Natural killer cell (primary cell): ENCODE results near the gene SCFD2. TPM values are rescaled to one million over a fixed set of nuclear protein-coding genes. Genes with fewer than 3 reads are reported as not detected.

Experiments used
- ATAC-seq, 3 donors: fragments of 150-1000 bp in 2 of 3; fragments of 200-7000 bp in 1 of 3; cut with Tn5 transposase; 1 replicate in 1 of 3; 2 replicates in 2 of 3; pipeline ENCODE4 v1.10.0; 2021; ENCODE audit warnings: mild to moderate bottlenecking in 2 of 3, moderate library complexity in 2 of 3
- DNase-seq, 2 donors: peaks; one replicate each; pipeline versions ENCODE4 v3.0.0 to v3.0.0-alpha.2; 2013 to 2021; ENCODE audit warnings: mixed read lengths in 1 of 2
- H3K27ac ChIP-seq: one replicate; pipeline ENCODE4 v1.5.1; 2013; ENCODE audit warnings: mild to moderate bottlenecking, low read length
- H3K27me3 ChIP-seq: one replicate; pipeline ENCODE4 v1.6.1; 2013; ENCODE audit warnings: low read length; ENCODE audit not compliant: control insufficient read depth, insufficient read depth
- H3K36me3 ChIP-seq: one replicate; pipeline ENCODE4 v1.6.1; 2013; ENCODE audit warnings: low read length; ENCODE audit not compliant: control insufficient read depth, insufficient read depth
- H3K4me1 ChIP-seq: one replicate; pipeline ENCODE4 v1.6.1; 2013; ENCODE audit warnings: low read length; ENCODE audit not compliant: control insufficient read depth, insufficient read depth
- H3K4me3 ChIP-seq: one replicate; pipeline ENCODE4 v1.5.1; 2013; ENCODE audit warnings: low read length
- H3K9me3 ChIP-seq: one replicate; pipeline ENCODE4 v1.6.1; 2013; ENCODE audit warnings: low read length; ENCODE audit not compliant: control insufficient read depth, insufficient read depth
- H3K27ac Mint-ChIP-seq, 2 donors: one replicate each; pipeline ENCODE4 v1.8.0; 2022; ENCODE audit warnings: mild to moderate bottlenecking in 2 of 2, mixed read lengths in 2 of 2, moderate library complexity in 1 of 2
- H3K27me3 Mint-ChIP-seq, 2 donors: one replicate each; pipeline ENCODE4 v1.8.0; 2022; ENCODE audit warnings: low read depth in 2 of 2, mixed read lengths in 2 of 2
- H3K36me3 Mint-ChIP-seq: one replicate; pipeline ENCODE4 v1.8.0; 2022; ENCODE audit warnings: mixed read lengths
- H3K4me1 Mint-ChIP-seq, 2 donors: one replicate each; pipeline ENCODE4 v1.8.0; 2022; ENCODE audit warnings: mixed read lengths in 2 of 2
- H3K4me3 Mint-ChIP-seq: one replicate; pipeline ENCODE4 v1.8.0; 2022; ENCODE audit warnings: mild to moderate bottlenecking, moderate library complexity, mixed read lengths
- H3K9me3 Mint-ChIP-seq, 2 donors: one replicate each; pipeline ENCODE4 v1.8.0; 2022; ENCODE audit warnings: mixed read lengths in 2 of 2
- CTCF ChIP-seq: fragments of 200-600 bp; IDR thresholded peaks from one replicate; pipeline ENCODE4 v1.8.0; 2022; ENCODE audit warnings: antibody characterized with exemption
- WGBS: methylation state at CpG from one replicate; pipeline ENCODE4 v1.1.7; 2013; ENCODE audit warnings: missing lambda C conversion rate; ENCODE audit not compliant: insufficient coverage; 5-methylcytosine and 5-hydroxymethylcytosine counted together
- intact Hi-C: fragments of 100-400 bp; cut with micrococcal nuclease; formaldehyde crosslinking; loops from one replicate; pipeline ENCODE4 v1.14.2; 2022
- total RNA-seq, 4 donors: library from RNA; stranded (reverse); fragments of 120-200 nt in 1 of 4; gene quantifications; one replicate each; pipeline versions ENCODE4 v1.2.3 to v1.2.4, GENCODE V29; 2013 to 2022

Gene SCFD2
- total RNA-seq, 3 donors from 2014 or later (not counting 1 experiment from before 2014, with no cell fraction given) = 26.4 to 29.4 (median 28.9) TPM

- no peaks in the 10 kb centered on the region for H3K4me1 ChIP-seq
- H3K27ac Mint-ChIP-seq = no peak overlapping the region
- H3K36me3 ChIP-seq = no peaks in the 10 kb centered on the region
- H3K9me3 Mint-ChIP-seq = no peaks in the 10 kb centered on the region
- H3K4me3 ChIP-seq = no peak overlapping the region
- intact Hi-C loops = no loop called here
- H3K4me3 Mint-ChIP-seq = no peak overlapping the region
- no peaks in the 10 kb centered on the region for H3K27me3 ChIP-seq
- ATAC-seq (no peak), DNase-seq (no peak)
- H3K27ac ChIP-seq = no peak overlapping the region
- H3K36me3 Mint-ChIP-seq = peaks cover 6% of the 10 kb centered on the region
- 96% methylated on average over 5 of the region's 6 CpGs for WGBS
- no peaks in the 10 kb centered on the region for H3K27me3 Mint-ChIP-seq
- no peaks in the 10 kb centered on the region for H3K4me1 Mint-ChIP-seq
- TF ChIP-seq CTCF = no peak
- no peaks in the 10 kb centered on the region for H3K9me3 ChIP-seq
These were observed 411.2 kb downstream of the SCFD2 start for GRCh38 chr4:52954560-52955170.

GRCh38 chr4:52952540-52952939, 413.3 kb downstream of the SCFD2 start:
- no peaks in the 10 kb centered on the region for H3K27me3 Mint-ChIP-seq
- H3K4me3 ChIP-seq = no peak overlapping the region
- H3K27ac Mint-ChIP-seq = no peak overlapping the region
- no peaks in the 10 kb centered on the region for H3K4me1 ChIP-seq
- H3K27ac ChIP-seq = no peak overlapping the region
- H3K27me3 ChIP-seq = no peaks in the 10 kb centered on the region
- H3K4me3 Mint-ChIP-seq = no peak overlapping the region
- intact Hi-C loops = no loop called here
- H3K36me3 ChIP-seq = no peaks in the 10 kb centered on the region
- no peak for TF ChIP-seq CTCF
- no peaks in the 10 kb centered on the region for H3K9me3 ChIP-seq
- no peaks in the 10 kb centered on the region for H3K9me3 Mint-ChIP-seq
- DNase-seq (no peak), ATAC-seq (no peak)
- no peaks in the 10 kb centered on the region for H3K4me1 Mint-ChIP-seq
- peaks cover 6% of the 10 kb centered on the region for H3K36me3 Mint-ChIP-seq

GRCh38 chr4:52951016-52951415, 414.8 kb downstream of the SCFD2 start:
- Mint-ChIP-seq H3K4me1 (no peaks in the 10 kb centered on the region), H3K27me3 (no peaks in the 10 kb centered on the region), H3K4me3 (no peak overlapping the region), H3K27ac (no peak overlapping the region), H3K9me3 (no peaks in the 10 kb centered on the region), H3K36me3 (peaks cover 6% of the 10 kb centered on the region)
- no peak for TF ChIP-seq CTCF
- H3K27ac ChIP-seq = no peak overlapping the region
- intact Hi-C loops = no loop called here
- no peaks in the 10 kb centered on the region for H3K36me3 ChIP-seq
- DNase-seq (no peak), ATAC-seq (no peak)
- WGBS = 95% methylated on average over 2 of the region's 3 CpGs
- no peaks in the 10 kb centered on the region for H3K9me3 ChIP-seq
- H3K4me3 ChIP-seq = no peak overlapping the region
- no peaks in the 10 kb centered on the region for H3K27me3 ChIP-seq
- H3K4me1 ChIP-seq = no peaks in the 10 kb centered on the region

GRCh38 chr4:52950226-52950625, 415.6 kb downstream of the SCFD2 start:
- intact Hi-C loops = no loop called here
- Mint-ChIP-seq H3K36me3 (peaks cover 6% of the 10 kb centered on the region), H3K27me3 (no peaks in the 10 kb centered on the region), H3K4me1 (no peaks in the 10 kb centered on the region), H3K4me3 (no peak overlapping the region), H3K9me3 (no peaks in the 10 kb centered on the region), H3K27ac (no peak overlapping the region)
- Histone ChIP-seq H3K4me3 (no peak overlapping the region), H3K27me3 (no peaks in the 10 kb centered on the region), H3K36me3 (no peaks in the 10 kb centered on the region), H3K27ac (no peak overlapping the region), H3K4me1 (no peaks in the 10 kb centered on the region), H3K9me3 (no peaks in the 10 kb centered on the region)
- TF ChIP-seq CTCF = no peak
- ATAC-seq = no peak
- 99% methylated on average over 3 of the region's 3 CpGs for WGBS
- DNase-seq = no peak
